Jurkat, Clone E6-1 (cell line): ENCODE measurements around the gene INCENP.

ENCODE experiments used
- DNase-seq: peaks from one replicate; pipeline ENCODE4 v3.0.0-alpha.2; 2011; ENCODE audit warnings: low read depth, low spot score
- H3K4me3 ChIP-seq: 2 replicates; pipeline ENCODE4 v1.5.1; 2011; ENCODE audit warnings: mild to moderate bottlenecking, low read length, control low read depth, moderate library complexity

Gene INCENP

GRCh38 chr11:62120431-62120830, 3.4 kb upstream of the INCENP start:
- no peak overlapping the region for H3K4me3 ChIP-seq
- no peak for DNase-seq

- peak; percentile 52 for DNase-seq
- H3K4me3 ChIP-seq = no peak overlapping the region
These were observed 1.7 kb upstream of the INCENP start for GRCh38 chr11:62122076-62122475.

- H3K4me3 ChIP-seq = peak overlapping the region; percentile 99
- no peak for DNase-seq
These were observed 639 bp downstream of the INCENP start for GRCh38 chr11:62124186-62125113.

DNA sequence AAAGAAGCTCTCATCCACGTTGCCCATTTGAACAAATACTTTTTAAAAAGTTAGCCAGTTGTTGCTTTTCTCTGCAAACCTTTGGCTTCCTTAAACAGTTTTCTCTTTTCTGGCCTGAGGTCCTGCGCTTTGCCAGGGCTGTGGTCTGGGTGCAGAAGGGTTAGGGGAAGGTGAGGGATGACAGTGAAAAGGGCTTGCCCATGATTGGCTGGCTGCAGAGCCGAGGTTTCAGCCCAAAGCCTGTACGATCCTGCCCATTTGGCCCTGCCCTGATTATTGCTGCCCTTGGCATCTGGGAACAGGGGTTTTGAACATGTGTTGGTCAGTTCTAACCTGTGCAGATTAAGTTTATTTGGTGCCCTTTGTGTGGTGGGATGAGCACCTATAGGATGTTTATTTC, 1.5 kb downstream of the INCENP start:
- peak overlapping the region; percentile 99 for H3K4me3 ChIP-seq
- DNase-seq = no peak

- DNase-seq = no peak
- H3K4me3 ChIP-seq = peak overlapping the region; percentile 99
These were observed 2.1 kb downstream of the INCENP start for GRCh38 chr11:62125881-62126280.

GRCh38 chr11:62127426-62127825, 3.6 kb downstream of the INCENP start:
- DNase-seq = no peak
- no peak overlapping the region for H3K4me3 ChIP-seq

DNA sequence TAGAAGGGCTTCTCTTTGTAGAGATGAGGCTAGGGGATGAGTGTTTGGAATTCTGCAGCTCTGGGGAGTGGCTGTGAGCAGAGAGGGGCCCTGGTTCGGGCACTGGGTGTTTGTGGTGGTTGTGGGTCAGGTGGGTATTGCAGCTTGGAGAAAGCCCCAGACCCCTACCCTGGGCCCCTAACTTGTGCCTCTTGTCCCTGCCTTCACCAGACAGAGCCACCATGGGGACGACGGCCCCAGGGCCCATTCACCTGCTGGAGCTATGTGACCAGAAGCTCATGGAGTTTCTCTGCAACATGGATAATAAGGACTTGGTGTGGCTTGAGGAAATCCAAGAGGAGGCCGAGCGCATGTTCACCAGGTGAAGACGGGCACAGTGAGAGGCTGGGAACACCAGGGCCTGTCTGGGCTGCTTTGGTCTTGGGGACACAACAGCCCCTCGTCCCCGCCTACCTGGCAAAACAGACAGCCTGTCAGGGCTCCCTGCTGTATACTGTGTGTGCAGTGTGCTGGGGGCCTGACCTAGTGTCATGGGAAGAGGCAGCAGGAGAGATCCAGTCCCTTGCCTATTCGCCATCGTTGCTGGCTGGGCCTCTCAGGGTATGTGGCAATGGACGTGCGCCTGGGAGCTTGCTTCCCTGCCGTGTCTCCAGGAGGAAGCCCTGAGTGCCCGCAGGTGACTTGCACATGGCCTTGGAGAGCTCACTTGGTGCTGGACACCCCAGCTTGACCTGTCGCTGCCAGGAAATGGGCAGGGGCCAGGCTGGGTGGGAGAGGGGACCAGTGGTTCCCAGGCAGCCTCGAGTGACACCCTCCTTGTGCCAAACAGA, 4.3 kb downstream of the INCENP start:
- no peak for DNase-seq
- no peak overlapping the region for H3K4me3 ChIP-seq

DNA sequence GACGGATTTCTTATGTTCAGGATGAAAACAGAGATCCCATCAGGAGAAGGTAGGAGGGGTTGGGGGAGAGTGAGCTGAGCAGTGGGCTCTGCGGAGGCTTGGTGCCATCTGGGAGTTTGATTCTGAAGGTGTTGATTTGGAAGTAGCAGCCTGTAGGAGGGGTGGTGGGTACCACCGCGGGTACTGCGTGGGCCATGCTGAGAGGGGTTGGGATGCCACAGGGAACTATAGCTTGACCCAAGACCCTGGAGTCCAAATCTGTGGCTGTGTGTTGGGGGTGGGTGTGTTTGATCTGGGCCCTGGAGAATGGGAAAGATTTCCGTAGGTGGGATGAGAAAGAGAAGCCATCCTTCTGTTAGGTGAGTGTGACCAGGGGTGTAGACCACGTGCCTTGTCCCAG, 5.0 kb downstream of the INCENP start:
- no peak for DNase-seq
- no peak overlapping the region for H3K4me3 ChIP-seq

GRCh38 chr11:62129590-62130282, 5.9 kb downstream of the INCENP start:
- no peak for DNase-seq
- H3K4me3 ChIP-seq = no peak overlapping the region

GRCh38 chr11:62130283-62131169, 6.7 kb downstream of the INCENP start:
- no peak overlapping the region for H3K4me3 ChIP-seq
- no peak for DNase-seq

GRCh38 chr11:62131170-62131464, 7.3 kb downstream of the INCENP start:
- no peak for DNase-seq
- H3K4me3 ChIP-seq = no peak overlapping the region

- DNase-seq = no peak
- H3K4me3 ChIP-seq = no peak overlapping the region
These were observed 8.4 kb downstream of the INCENP start for GRCh38 chr11:62132191-62132590.

DNA sequence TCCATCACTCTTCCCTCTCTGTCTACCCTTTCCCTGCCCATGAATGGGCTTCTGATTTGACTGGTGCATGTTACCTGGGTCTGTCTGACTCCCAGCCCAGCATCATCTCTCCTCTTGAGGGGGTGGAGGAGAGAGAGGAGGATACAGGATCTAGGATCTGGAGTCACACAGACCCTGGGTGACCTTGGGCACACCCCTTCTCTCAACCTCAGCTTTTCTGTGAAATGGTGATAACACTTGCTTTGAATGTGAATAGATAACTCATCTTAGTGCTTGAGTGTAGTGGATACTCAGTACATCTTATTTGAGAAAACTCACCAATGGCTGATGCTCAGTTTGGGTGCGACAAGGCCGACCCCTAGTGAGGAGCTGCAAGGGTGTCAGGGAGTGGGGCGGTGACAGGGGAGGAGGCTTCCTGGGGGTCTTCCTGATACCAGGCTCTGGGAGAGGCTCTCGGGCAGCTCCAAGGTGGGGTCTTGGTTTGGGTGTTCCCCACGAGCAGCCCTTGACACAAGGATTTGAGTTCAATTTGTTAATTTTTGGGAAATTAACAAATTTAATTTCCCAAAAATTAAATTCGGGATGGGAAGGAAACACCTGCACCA, 9.0 kb downstream of the INCENP start:
- no peak for DNase-seq
- H3K4me3 ChIP-seq = no peak overlapping the region

GRCh38 chr11:62133328-62134065, 9.7 kb downstream of the INCENP start:
- no peak overlapping the region for H3K4me3 ChIP-seq
- DNase-seq = no peak

GRCh38 chr11:62137276-62137861, 13.6 kb downstream of the INCENP start:
- no peak for DNase-seq

GRCh38 chr11:62137881-62138629, 14.2 kb downstream of the INCENP start:
- H3K4me3 ChIP-seq = no peak overlapping the region
- DNase-seq = no peak

More at GRCh38 chr11:62137276-62137861, 13.6 kb downstream of the INCENP start:
- H3K4me3 ChIP-seq = no peak overlapping the region
